ENCODE data around the gene AIP. TPM values are rescaled to one million over a fixed set of nuclear protein-coding genes. Genes with fewer than 3 reads are reported as not detected.
A peak's percentile ranks its signal among the peaks of the same experiment; 100 is the strongest.

Gene AIP
- total RNA-seq, 1 donor from 2014 or later: 43.6 TPM

- no peak for DNase-seq (ENCODE audit: low spot score)
- intact Hi-C loops (cut with DNase I): no loop called here
Observed at GRCh38 chr11:67442504-67443404, 40.1 kb upstream of the AIP start.

GRCh38 chr11:67445515-67445914 lies 37.3 kb upstream of the AIP start:
- intact Hi-C loops (cut with DNase I): no loop called here
- no peak for DNase-seq (ENCODE audit: low spot score)

GRCh38 chr11:67448220-67448609 lies 34.6 kb upstream of the AIP start:
- no peak for DNase-seq (ENCODE audit: low spot score)
- intact Hi-C loops (cut with DNase I): no loop called here

GRCh38 chr11:67449116-67449844 lies 33.5 kb upstream of the AIP start:
- intact Hi-C loops (cut with DNase I): no loop called here
- DNase-seq (ENCODE audit: low spot score): no peak

- intact Hi-C loops (cut with DNase I): no loop called here
- DNase-seq (ENCODE audit: low spot score): no peak
Observed at GRCh38 chr11:67450796-67451657, 31.8 kb upstream of the AIP start.

GRCh38 chr11:67451658-67451976 lies 31.2 kb upstream of the AIP start:
- no peak for DNase-seq (ENCODE audit: low spot score)
- intact Hi-C loops (cut with DNase I): no loop called here

- intact Hi-C loops (cut with DNase I): no loop called here
- no peak for DNase-seq (ENCODE audit: low spot score)
Observed at GRCh38 chr11:67452141-67452952, 30.5 kb upstream of the AIP start, which contains the start of gene GPR152. TSS of gene GPR152 (minus strand) at chr11:67452729. CDS start at chr11:67452724, 5 bp downstream.

- DNase-seq (ENCODE audit: low spot score): no peak
Observed at GRCh38 chr11:67453816-67454732, 28.8 kb upstream of the AIP start.

GRCh38 chr11:67455054-67455453 lies 27.8 kb upstream of the AIP start, which contains the start of gene CABP4:
TSS of gene CABP4 (plus strand) at chr11:67455354. CDS start at chr11:67455424, 70 bp downstream.
- no peak for DNase-seq (ENCODE audit: low spot score)
- intact Hi-C loops (cut with DNase I): no loop called here

More at GRCh38 chr11:67453816-67454732, 28.8 kb upstream of the AIP start:
- intact Hi-C loops (cut with DNase I): no loop called here

- intact Hi-C loops (cut with DNase I): no loop called here
- DNase-seq (ENCODE audit: low spot score): no peak
Observed at GRCh38 chr11:67456068-67456705, 26.6 kb upstream of the AIP start.

- intact Hi-C loops (cut with DNase I): no loop called here
- no peak for DNase-seq (ENCODE audit: low spot score)
Observed at GRCh38 chr11:67457453-67457852, 25.4 kb upstream of the AIP start.

- intact Hi-C loops (cut with DNase I): no loop called here
- no peak for DNase-seq (ENCODE audit: low spot score)
Observed at GRCh38 chr11:67458266-67458665, 24.6 kb upstream of the AIP start.

GRCh38 chr11:67463186-67463585 lies 19.6 kb upstream of the AIP start:
- intact Hi-C loops (cut with DNase I): no loop called here
- no peak for DNase-seq (ENCODE audit: low spot score)

- DNase-seq (ENCODE audit: low spot score): peak; percentile 83
- intact Hi-C loops (cut with DNase I): no loop called here
Observed at GRCh38 chr11:67463680-67464410, 19.0 kb upstream of the AIP start.

GRCh38 chr11:67464411-67465188 lies 18.2 kb upstream of the AIP start:
- intact Hi-C loops (cut with DNase I): no loop called here
- peak; percentile 97 for DNase-seq (ENCODE audit: low spot score)

- intact Hi-C loops (cut with DNase I): no loop called here
- no peak for DNase-seq (ENCODE audit: low spot score)
Observed at GRCh38 chr11:67465189-67465510, 17.7 kb upstream of the AIP start.

Measured in cardiac septum (tissue), 1 donor.